PC-3 (cell line): ENCODE data around the gene ANKRD23.

Experiments
- CTCF ChIP-seq: fragments of 300-600 bp; sonication (generic); conservative IDR thresholded peaks from 2 replicates; pipeline ENCODE4 v1.5.1; 2017; ENCODE audit warnings: antibody characterized with exemption, low read depth, mild to moderate bottlenecking, low read length
- EZH2 ChIP-seq: fragments of 300-600 bp; sonication (generic); IDR thresholded peaks from one replicate; pipeline ENCODE4 v1.6.1; 2017; ENCODE audit warnings: antibody characterized with exemption, mild to moderate bottlenecking, low read length; ENCODE audit not compliant: unreplicated experiment

- TF ChIP-seq CTCF (no peak), EZH2 (no peak)
These were observed 13.7 kb downstream of the ANKRD23 start for GRCh38 chr2:96830044-96830562.
